ENCODE data around the gene TMC5.

DNA sequence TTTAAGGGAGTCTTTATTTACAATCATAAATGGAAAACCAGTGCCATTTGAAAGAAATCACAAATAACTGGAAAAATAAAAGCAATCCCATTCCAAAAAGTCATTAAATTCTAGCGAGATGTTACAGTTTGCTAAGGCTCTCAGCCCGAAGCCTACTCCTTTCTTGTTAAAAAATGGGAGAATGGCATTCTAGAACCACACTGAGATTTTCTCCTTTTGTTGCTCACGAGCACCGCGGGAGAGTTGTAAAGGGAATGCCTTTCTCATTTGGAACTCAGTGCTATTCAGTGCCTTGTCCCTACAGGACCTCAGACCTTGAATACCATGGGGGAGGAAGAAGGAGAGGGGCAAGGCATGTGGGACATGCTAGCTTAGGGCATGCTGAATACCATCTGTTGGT is 67.9 kb downstream of the TMC5 start:
- no peak for TF ChIP-seq POLR2A (IDR thresholded peaks at IDR 0.05; ENCODE audit: extremely low read depth, insufficient read length)
- TF ChIP-seq, protein P1, sequence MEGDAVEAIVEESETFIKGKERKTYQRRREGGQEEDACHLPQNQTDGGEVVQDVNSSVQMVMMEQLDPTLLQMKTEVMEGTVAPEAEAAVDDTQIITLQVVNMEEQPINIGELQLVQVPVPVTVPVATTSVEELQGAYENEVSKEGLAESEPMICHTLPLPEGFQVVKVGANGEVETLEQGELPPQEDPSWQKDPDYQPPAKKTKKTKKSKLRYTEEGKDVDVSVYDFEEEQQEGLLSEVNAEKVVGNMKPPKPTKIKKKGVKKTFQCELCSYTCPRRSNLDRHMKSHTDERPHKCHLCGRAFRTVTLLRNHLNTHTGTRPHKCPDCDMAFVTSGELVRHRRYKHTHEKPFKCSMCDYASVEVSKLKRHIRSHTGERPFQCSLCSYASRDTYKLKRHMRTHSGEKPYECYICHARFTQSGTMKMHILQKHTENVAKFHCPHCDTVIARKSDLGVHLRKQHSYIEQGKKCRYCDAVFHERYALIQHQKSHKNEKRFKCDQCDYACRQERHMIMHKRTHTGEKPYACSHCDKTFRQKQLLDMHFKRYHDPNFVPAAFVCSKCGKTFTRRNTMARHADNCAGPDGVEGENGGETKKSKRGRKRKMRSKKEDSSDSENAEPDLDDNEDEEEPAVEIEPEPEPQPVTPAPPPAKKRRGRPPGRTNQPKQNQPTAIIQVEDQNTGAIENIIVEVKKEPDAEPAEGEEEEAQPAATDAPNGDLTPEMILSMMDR (IDR thresholded peaks at IDR 0.05; ENCODE audit: low read depth, low read length) = no peak

Data from NB4 (cell line).